AG20443 (cell line): ENCODE data around the gene FIBCD1.

ENCODE experiments used
- DNase-seq: peaks from one replicate; pipeline ENCODE4 v3.0.0; 2012; ENCODE audit warnings: low spot score, mixed read lengths

Gene FIBCD1

DNA sequence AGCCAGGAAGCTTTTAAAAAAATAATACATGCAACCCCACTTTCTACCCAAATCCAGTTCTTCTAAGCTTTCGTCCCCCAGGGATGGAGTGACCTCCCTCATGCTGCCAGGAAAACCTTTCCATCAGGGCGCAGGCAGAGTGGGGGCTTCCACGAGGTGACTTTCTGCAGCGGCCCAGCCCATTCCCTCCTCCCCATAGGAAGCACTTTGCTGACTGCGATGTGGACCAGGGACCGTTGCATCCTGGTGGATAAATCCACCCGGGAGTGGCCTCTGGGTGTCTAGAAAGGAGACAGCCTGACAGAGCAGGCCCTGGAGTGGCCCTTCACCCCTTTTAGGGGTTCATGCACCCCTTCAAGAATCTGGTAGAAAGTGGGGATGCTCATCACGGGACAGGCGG is 44.0 kb downstream of the FIBCD1 start:
- no peak for DNase-seq

DNA sequence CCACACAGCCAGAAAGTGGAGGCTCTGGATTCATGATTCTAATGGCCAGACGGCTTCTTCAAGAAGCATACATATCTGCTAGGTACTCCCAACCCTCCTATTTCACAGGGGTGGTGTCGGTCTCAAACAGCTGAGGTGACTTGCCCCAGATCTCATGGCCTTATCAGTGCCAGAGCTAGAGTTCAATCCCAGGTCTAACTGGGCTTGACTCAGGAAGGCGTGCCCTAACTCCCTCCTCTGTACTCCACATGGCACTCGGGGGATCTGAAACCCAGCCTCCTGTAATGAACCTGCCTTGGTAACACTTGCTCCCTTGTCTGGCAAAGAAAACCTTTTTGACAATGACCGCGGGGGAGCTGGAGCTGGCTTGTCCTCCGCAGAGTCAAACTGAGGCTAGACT is 44.5 kb downstream of the FIBCD1 start:
- no peak for DNase-seq

DNA sequence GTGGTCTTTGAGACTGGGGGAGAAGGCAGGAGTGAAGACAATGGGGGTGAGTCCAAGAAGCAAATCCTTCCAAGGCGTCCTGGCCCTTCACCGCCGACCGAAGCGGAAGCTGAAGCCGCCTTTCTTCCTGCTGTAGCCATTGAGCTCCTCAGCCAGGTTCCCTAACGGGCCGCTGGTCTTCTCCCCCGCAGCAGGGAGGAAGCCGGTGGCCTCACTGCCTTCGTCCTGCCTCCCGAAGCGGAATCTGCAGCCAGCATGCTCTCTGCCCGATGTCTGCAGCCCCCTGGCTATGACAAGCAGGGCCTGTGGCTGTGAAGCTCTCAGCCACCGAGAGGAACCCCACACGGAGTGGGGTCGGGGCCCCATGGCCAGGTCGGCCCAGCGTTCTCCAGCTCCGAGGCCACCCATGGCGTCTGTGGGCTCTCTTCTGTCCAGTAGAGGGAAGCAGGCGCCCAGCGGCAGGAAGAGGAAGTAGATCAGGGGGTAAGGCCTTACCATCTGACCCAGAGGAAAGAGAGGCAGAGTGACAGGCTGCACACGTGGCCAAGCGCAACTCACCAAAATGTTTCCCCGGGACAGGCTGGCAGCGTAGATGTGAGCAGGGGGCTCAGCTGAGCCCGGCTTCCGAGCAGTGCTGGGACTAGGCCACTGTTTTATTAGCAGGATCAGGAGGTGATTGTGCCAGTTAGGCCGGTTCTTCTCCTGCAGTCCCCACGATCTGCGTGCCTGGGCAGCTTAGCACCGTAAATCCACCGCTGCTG is 45.5 kb downstream of the FIBCD1 start:
- DNase-seq = no peak

GRCh38 chr9:130892477-130893304 is 46.4 kb downstream of the FIBCD1 start:
- DNase-seq = no peak

GRCh38 chr9:130891688-130892476 is 47.2 kb downstream of the FIBCD1 start:
- DNase-seq = no peak

DNA sequence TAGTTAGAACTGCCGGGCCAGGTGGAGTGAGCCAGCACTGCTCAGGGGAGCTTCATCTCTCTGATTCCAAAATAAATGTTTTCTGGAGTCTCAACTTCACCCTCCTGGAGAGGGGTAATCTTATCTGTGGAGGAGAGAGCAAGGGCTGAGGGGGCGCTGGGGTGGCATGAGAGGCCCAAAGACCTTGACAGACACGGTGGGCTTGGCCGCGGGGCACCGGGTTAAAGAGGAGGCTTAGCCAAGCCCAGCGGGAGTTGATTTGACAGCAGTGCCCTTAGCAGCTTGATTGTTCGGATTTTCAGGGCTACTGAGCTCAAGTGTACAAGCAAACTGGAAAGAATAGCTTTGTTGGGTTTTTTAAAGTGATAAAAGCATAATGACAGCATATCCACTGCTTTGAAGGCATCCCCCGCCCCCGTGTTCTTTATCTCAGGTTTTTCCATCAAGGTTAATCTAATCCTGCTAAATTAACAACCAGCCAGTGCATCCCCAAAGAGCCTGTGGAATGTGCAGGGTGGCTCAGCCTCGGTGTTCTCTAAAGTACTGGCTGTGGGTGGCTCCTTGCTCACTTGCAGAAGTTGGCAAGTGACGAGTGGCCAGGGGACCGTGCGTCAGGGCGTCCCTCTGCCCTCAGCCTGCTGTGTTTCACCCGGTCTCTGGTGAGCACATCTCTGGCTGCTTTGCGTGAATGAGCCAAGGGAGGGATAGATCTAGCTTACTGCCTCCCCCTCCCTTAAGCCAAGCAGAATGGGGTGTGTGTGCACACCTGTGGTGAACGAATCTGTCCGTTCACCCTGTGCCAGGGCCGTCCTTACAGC is 48.0 kb downstream of the FIBCD1 start:
- DNase-seq = no peak

DNA sequence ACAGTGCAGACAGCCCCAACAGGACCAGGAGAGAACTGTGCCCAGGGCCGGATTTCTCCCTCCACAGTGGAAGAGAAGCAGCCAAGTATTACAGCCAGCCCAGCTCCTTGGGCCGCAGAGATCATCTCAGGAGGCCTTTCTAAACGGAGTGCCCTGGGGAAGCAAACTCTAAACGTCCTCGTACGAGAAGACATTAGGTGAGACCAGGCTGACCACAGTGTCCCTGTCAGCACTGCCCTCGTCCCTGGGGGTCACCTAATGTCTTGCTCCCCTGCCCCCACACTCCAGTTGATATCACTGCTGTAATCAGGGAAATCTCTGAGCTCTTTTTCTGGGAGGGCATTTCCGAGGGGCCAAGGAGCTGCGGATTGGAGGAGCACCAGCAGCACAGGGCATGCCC is 48.9 kb downstream of the FIBCD1 start:
- no peak for DNase-seq

DNA sequence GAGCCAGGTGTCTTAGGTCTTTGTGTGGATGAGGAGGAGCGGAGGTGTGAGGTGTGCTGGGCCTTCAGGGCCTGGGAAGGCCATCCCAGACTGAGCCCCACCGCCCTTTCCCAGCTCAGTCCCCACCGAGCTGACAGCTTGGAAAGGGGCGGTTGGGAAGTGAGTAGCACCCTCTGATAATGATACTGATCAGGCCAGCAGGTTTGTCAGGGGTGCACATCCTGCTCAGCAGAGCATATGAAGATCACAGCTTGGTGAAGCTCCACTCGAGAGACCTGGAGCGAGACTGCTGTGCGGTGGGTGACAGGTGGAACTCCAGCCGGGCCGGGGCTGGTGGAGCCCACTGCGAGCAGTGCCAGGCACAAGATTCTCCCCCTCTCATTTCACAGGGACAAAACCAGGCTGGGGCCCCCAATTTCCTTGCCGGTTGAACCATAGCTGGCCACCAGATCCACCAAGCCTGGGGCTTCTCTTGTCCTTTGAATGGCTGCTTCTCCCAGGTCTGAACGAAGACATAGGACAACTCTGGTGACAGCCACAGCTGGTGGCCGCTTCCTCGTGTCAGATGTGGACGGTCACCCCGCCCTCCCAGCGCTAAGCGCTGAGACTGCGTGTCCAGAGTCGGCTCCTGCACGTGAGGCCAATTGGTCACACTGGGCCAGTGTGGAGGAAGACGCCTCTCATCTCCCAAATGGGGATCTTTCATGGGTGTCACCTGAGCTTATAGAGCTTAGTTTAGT is 50.7 kb downstream of the FIBCD1 start:
- no peak for DNase-seq

- DNase-seq = no peak
Measured at GRCh38 chr9:130887494-130888144, 51.4 kb downstream of the FIBCD1 start.

- DNase-seq = no peak
Measured at GRCh38 chr9:130886981-130887380, 52.1 kb downstream of the FIBCD1 start.

DNA sequence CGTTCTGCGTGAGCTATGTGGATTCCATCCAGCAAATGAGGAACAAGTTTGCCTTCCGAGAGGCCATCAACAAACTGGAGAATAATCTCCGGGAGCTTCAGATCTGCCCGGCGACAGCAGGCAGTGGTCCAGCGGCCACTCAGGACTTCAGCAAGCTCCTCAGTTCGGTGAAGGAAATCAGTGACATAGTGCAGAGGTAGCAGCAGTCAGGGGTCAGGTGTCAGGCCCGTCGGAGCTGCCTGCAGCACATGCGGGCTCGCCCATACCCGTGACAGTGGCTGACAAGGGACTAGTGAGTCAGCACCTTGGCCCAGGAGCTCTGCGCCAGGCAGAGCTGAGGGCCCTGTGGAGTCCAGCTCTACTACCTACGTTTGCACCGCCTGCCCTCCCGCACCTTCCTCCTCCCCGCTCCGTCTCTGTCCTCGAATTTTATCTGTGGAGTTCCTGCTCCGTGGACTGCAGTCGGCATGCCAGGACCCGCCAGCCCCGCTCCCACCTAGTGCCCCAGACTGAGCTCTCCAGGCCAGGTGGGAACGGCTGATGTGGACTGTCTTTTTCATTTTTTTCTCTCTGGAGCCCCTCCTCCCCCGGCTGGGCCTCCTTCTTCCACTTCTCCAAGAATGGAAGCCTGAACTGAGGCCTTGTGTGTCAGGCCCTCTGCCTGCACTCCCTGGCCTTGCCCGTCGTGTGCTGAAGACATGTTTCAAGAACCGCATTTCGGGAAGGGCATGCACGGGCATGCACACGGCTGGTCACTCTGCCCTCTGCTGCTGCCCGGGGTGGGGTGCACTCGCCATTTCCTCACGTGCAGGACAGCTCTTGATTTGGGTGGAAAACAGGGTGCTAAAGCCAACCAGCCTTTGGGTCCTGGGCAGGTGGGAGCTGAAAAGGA is 53.3 kb downstream of the FIBCD1 start:
- no peak for DNase-seq

- no peak for DNase-seq
Measured at GRCh38 chr9:130884542-130885483, 54.2 kb downstream of the FIBCD1 start.

DNA sequence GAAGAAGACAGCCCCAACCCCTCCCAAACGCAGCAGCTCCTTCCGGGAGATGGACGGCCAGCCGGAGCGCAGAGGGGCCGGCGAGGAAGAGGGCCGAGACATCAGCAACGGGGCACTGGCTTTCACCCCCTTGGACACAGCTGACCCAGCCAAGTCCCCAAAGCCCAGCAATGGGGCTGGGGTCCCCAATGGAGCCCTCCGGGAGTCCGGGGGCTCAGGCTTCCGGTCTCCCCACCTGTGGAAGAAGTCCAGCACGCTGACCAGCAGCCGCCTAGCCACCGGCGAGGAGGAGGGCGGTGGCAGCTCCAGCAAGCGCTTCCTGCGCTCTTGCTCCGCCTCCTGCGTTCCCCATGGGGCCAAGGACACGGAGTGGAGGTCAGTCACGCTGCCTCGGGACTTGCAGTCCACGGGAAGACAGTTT is 54.9 kb downstream of the FIBCD1 start:
- no peak for DNase-seq

DNA sequence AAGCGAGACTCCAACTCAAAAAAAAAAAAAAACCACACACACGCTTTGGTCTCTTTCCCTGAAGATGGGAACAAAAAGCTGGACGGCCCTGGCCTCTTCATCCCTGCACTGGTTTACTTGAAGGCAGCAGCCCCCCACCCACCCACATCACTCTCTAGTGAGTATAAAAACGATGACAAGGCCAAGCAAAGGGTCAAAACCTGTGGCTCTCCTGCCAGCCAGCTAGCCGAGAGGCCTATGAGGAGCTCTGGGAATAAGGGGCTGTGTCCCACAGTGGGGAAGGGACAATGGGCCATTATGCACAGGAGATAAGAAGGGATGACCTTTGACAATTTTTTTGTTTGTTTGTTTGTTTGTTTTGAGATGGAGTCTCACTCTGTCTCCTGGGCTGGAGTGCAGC is 55.6 kb downstream of the FIBCD1 start:
- no peak for DNase-seq

GRCh38 chr9:130882696-130883225 is 56.3 kb downstream of the FIBCD1 start:
- no peak for DNase-seq

- no peak for DNase-seq
Measured at GRCh38 chr9:130881516-130881915, 57.5 kb downstream of the FIBCD1 start.

DNA sequence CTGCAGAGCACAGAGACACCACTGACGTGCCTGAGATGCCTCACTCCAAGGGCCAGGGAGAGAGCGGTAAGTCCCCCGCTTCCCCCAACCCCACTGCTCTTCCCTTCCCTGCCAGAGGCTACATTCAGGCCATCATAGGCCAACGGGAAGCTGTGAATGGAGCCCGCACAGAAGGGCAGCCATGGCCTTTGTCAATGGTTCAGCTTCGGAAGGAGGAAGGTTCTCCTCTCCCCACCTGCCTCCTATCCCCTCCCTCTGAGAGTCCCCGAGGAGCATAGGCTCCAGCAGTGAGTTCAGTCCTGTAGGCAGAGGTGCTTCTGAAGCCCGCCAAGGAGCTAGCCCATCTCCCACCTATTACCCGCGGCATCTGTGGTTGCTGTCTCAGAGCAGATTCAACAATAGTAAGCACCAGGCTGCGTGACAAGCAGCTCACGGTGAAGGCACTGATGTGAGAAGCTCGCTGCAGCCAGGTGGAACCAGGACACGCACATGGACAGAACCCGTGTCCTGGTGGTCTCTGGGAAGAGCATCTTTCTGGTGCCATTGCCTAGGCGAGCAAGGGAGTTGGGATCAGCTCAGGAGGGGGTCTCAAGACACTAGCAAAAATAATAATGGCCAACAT is 58.3 kb downstream of the FIBCD1 start:
- DNase-seq = no peak
